Measurements from ENCODE around the gene OR2C3.
"Not testable (repeated sequence)": the region's sequence is repeated elsewhere in the genome, so short reads cannot be mapped to it uniquely, and the experiment has no call there.

OR2C3 gene

DNA sequence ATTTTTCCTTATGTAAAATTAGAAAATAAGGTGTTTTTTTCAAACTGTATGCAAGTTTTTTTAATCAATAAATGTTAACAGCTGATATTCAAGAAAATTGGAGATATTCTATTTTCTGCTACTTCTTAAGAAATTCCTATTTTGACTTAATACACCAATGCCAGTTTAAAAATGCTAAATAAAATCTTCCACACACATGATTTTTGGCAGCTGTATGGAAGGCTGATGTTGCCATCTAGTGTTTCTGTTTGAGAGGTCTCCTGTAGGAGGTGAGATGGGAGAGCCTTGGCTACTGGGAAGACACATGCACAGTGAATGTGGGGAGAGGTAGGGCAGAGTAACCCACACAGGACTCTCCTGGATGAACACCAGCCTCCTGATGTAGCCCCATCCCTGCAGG is 49.2 kb downstream of the OR2C3 start:
- TF ChIP-seq, protein P1, sequence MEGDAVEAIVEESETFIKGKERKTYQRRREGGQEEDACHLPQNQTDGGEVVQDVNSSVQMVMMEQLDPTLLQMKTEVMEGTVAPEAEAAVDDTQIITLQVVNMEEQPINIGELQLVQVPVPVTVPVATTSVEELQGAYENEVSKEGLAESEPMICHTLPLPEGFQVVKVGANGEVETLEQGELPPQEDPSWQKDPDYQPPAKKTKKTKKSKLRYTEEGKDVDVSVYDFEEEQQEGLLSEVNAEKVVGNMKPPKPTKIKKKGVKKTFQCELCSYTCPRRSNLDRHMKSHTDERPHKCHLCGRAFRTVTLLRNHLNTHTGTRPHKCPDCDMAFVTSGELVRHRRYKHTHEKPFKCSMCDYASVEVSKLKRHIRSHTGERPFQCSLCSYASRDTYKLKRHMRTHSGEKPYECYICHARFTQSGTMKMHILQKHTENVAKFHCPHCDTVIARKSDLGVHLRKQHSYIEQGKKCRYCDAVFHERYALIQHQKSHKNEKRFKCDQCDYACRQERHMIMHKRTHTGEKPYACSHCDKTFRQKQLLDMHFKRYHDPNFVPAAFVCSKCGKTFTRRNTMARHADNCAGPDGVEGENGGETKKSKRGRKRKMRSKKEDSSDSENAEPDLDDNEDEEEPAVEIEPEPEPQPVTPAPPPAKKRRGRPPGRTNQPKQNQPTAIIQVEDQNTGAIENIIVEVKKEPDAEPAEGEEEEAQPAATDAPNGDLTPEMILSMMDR (conservative IDR thresholded peaks at IDR 0.05; ENCODE audit: low read depth, low read length): peak; percentile 67
- Histone ChIP-seq H3K27me3 (ENCODE audit: insufficient read depth, low read depth) (no peaks in the 10 kb centered on the region), H4K20me1 (ENCODE audit: insufficient read depth) (no peaks in the 10 kb centered on the region), H3K27ac (no peak overlapping the region), H3K4me2 (no peak overlapping the region), H3K36me3 (ENCODE audit: insufficient read depth) (no peaks in the 10 kb centered on the region), H3K4me1 (ENCODE audit: low read depth, poor library complexity, severe bottlenecking) (peaks cover 8% of the 10 kb centered on the region), H3K9ac (no peak overlapping the region), H2AFZ (ENCODE audit: low read depth) (no peak overlapping the region), H3K79me2 (ENCODE audit: insufficient read depth, low read depth) (no peaks in the 10 kb centered on the region), H3K4me3 (IDR thresholded peaks at IDR 0.05; ENCODE audit: insufficient read depth, low read depth, low read length) (no peak overlapping the region)

GRCh38 chr1:247482747-247483146 is 53.5 kb downstream of the OR2C3 start:
- TF ChIP-seq, protein P1 (conservative IDR thresholded peaks at IDR 0.05; ENCODE audit: low read depth, low read length): no peak
- Histone ChIP-seq H2AFZ (ENCODE audit: low read depth) (no peak overlapping the region), H3K36me3 (ENCODE audit: insufficient read depth) (no peaks in the 10 kb centered on the region), H3K27me3 (ENCODE audit: insufficient read depth, low read depth) (no peaks in the 10 kb centered on the region), H3K9ac (no peak overlapping the region), H3K79me2 (ENCODE audit: insufficient read depth, low read depth) (no peaks in the 10 kb centered on the region), H3K4me3 (IDR thresholded peaks at IDR 0.05; ENCODE audit: insufficient read depth, low read depth, low read length) (no peak overlapping the region), H3K4me1 (ENCODE audit: low read depth, poor library complexity, severe bottlenecking) (peaks cover 8% of the 10 kb centered on the region), H3K27ac (no peak overlapping the region), H4K20me1 (ENCODE audit: insufficient read depth) (no peaks in the 10 kb centered on the region), H3K4me2 (no peak overlapping the region)

DNA sequence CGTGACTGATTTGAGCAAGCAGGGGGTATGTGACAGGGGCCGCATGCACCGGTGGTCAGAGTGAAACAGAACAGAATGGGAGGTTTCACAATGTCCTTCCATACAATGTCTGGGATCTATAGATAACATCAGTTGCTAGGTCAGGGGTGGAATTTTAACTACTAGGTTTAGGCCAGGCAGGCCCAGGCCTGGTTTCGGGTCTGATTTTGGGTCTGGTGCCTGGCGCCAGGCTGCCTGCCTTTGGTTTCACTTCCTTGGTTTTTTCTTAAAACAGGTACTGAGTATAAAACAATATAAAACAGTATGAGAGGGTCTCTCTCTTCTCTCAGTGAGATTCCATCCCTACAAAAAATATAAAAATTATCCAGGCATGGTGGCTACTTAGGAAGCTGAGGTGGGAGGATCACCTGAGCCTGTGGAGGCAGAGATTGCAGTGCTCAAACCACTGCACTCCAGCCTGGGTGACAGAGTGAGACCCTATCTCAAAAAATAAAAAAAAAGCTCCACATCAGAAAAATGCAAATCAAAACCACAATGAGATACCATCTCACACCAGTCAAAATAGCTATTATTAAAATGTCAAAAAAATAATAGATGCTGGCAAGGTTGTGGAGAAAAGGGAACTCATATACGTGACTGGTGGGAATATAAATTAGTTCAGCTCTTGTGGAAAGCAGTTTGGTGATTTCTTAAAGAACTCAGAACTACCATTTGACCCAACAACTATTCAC is 59.7 kb downstream of the OR2C3 start:
- not testable (repeated sequence) for H3K27me3 ChIP-seq (ENCODE audit: insufficient read depth, low read depth); H3K9ac ChIP-seq; H2AFZ ChIP-seq (ENCODE audit: low read depth); H3K4me2 ChIP-seq; H3K4me1 ChIP-seq (ENCODE audit: low read depth, poor library complexity, severe bottlenecking); H3K27ac ChIP-seq; H3K79me2 ChIP-seq (ENCODE audit: insufficient read depth, low read depth); H3K36me3 ChIP-seq (ENCODE audit: insufficient read depth); H4K20me1 ChIP-seq (ENCODE audit: insufficient read depth); H3K4me3 ChIP-seq (IDR thresholded peaks at IDR 0.05; ENCODE audit: insufficient read depth, low read depth, low read length)

- Histone ChIP-seq H4K20me1 (ENCODE audit: insufficient read depth) (no peaks in the 10 kb centered on the region), H2AFZ (ENCODE audit: low read depth) (no peak overlapping the region), H3K36me3 (ENCODE audit: insufficient read depth) (no peaks in the 10 kb centered on the region), H3K79me2 (ENCODE audit: insufficient read depth, low read depth) (no peaks in the 10 kb centered on the region), H3K27me3 (ENCODE audit: insufficient read depth, low read depth) (no peaks in the 10 kb centered on the region), H3K4me1 (ENCODE audit: low read depth, poor library complexity, severe bottlenecking) (no peaks in the 10 kb centered on the region), H3K4me3 (IDR thresholded peaks at IDR 0.05; ENCODE audit: insufficient read depth, low read depth, low read length) (no peak overlapping the region), H3K27ac (no peak overlapping the region), H3K9ac (no peak overlapping the region), H3K4me2 (no peak overlapping the region)
- TF ChIP-seq, protein P1 (conservative IDR thresholded peaks at IDR 0.05; ENCODE audit: low read depth, low read length): no peak
Observed at GRCh38 chr1:247475793-247476192, 60.4 kb downstream of the OR2C3 start.

All from KMS-11 (cell line).